HEK293T (cell line): ENCODE measurements around the gene DYNC2LI1.

ENCODE experiments used
- BHLHE40 ChIP-seq: fragments of 450-650 bp; IDR thresholded peaks from 2 replicates; pipeline ENCODE4 v1.6.1; 2016; ENCODE audit warnings: mild to moderate bottlenecking, moderate library complexity, borderline replicate concordance
- CTBP1 ChIP-seq: fragments of 450-650 bp; IDR thresholded peaks from 2 replicates; pipeline ENCODE4 v1.6.1; 2016; ENCODE audit warnings: borderline replicate concordance
- LEF1 ChIP-seq: fragments of 450-650 bp; IDR thresholded peaks from 2 replicates; pipeline ENCODE4 v1.6.1; 2017; ENCODE audit warnings: mild to moderate bottlenecking, borderline replicate concordance
- NFRKB ChIP-seq: fragments of 450-650 bp; IDR thresholded peaks from 2 replicates; pipeline ENCODE4 v1.6.1; 2016; ENCODE audit warnings: mild to moderate bottlenecking, moderate library complexity
- SP1 ChIP-seq: fragments of 450-650 bp; IDR thresholded peaks from 2 replicates; pipeline ENCODE4 v1.6.1; 2017
- TF ChIP-seq, protein P1 (sequence below): fragments of 450-650 bp; IDR thresholded peaks from 2 replicates; pipeline ENCODE4 v1.6.1; 2016

DNA sequence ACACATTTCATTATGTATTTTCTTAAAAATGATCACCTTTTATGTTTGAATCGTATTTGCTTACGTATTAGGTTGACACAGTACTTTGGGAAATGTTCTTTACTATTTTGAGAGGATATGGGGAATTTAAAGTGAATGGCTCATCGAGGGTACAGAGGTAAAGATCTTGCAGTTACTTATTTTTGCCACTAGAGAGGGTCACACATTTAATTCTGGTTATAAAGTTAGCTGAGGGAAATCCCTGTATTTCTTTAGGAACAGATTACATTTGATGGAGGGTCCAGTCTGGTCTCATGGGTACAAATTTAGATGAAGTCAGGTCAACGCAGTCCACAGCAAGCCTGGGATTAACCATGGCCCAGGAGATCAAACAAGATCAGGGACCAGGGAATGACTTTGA lies 24.5 kb downstream of the DYNC2LI1 start:
- TF ChIP-seq SP1 (no peak), LEF1 (no peak), BHLHE40 (no peak), NFRKB (no peak), CTBP1 (no peak)
- TF ChIP-seq, protein P1, sequence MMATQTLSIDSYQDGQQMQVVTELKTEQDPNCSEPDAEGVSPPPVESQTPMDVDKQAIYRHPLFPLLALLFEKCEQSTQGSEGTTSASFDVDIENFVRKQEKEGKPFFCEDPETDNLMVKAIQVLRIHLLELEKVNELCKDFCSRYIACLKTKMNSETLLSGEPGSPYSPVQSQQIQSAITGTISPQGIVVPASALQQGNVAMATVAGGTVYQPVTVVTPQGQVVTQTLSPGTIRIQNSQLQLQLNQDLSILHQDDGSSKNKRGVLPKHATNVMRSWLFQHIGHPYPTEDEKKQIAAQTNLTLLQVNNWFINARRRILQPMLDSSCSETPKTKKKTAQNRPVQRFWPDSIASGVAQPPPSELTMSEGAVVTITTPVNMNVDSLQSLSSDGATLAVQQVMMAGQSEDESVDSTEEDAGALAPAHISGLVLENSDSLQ: no peak
